Right cardiac atrium (tissue), 5 donors: Measurements from ENCODE around the gene PKIB. TPM values are rescaled to one million over a fixed set of nuclear protein-coding genes. Genes with fewer than 3 reads are reported as not detected.
A peak's percentile ranks its signal among the peaks of the same experiment; 100 is the strongest.
"Not testable (repeated sequence)": the region's sequence is repeated elsewhere in the genome, so short reads cannot be mapped to it uniquely, and the experiment has no call there.

Experiments used
- ATAC-seq, 2 donors: fragments of 200-7000 bp; cut with Tn5 transposase; one replicate each; pipeline versions ENCODE4 v1.8.0 to v1.9.1; 2020; ENCODE audit warnings: moderate library complexity in 2 of 2, mild to moderate bottlenecking in 1 of 2
- DNase-seq, 3 donors: peaks; one replicate each; pipeline ENCODE4 v3.0.0-alpha.2; 2020
- H3K27ac ChIP-seq: one replicate; pipeline ENCODE4 v1.5.1; 2013; ENCODE audit warnings: mild to moderate bottlenecking, low read length, control low read depth, moderate library complexity
- H3K27me3 ChIP-seq: one replicate; pipeline ENCODE4 v1.6.1; 2013; ENCODE audit not compliant: control insufficient read depth, insufficient read depth
- H3K4me1 ChIP-seq: one replicate; pipeline ENCODE4 v1.6.1; 2013; ENCODE audit warnings: low read length; ENCODE audit not compliant: control insufficient read depth, insufficient read depth
- H3K4me3 ChIP-seq: one replicate; pipeline ENCODE4 v1.5.1; 2013; ENCODE audit warnings: low read length, control low read depth
- H3K9me3 ChIP-seq: one replicate; pipeline ENCODE4 v1.6.1; 2013; ENCODE audit warnings: low read length; ENCODE audit not compliant: control insufficient read depth
- WGBS: extraction: QIAGEN DNeasy Blood & Tissue Kit; methylation state at CpG from one replicate; pipeline ENCODE4 v1.1.7; 2013; 5-methylcytosine and 5-hydroxymethylcytosine counted together
- intact Hi-C, 4 donors: fragments of 100-400 bp; cut with DNase I; formaldehyde crosslinking; loops; one replicate each; pipeline versions ENCODE4 v1.11.0 to v1.14.0; 2022 to 2023
- polyA plus RNA-seq: library from polyadenylated mRNA; stranded (reverse); fragments of 200-250 nt; gene quantifications from one replicate; pipeline ENCODE4 v1.2.3, GENCODE V29; 2013
- total RNA-seq, 4 donors: library from RNA; stranded (reverse); fragmentation: NEBNext Ultra II Directional; extraction: Animal tissue kit (Norgen Biotek cat#: 25700); gene quantifications; one replicate each; pipeline ENCODE4 v1.2.1, GENCODE V29; 2021
- donor health status: healthy with polysubstance abuse.
- donor health status: DM: no; HTN: yes; CAD: no.
- donor health status: DM: no; HTN: no; CAD: no.
- donor health status: DM: no; HTN: yes; CAD: no; lungs with severe emphysema.
- donor health status: DM: yes; HTN: yes; CAD: no.

Gene PKIB
- total and polyA plus RNA-seq, 5 donors, result 0.25 to 0.57 (median 0.51) TPM

- 51% methylated on average over 2 of the region's 2 CpGs for WGBS
- Histone ChIP-seq H3K4me1 (no peaks in the 10 kb centered on the region), H3K9me3 (no peaks in the 10 kb centered on the region), H3K27me3 (no peaks in the 10 kb centered on the region), H3K27ac (no peak overlapping the region), H3K4me3 (no peak overlapping the region)
- intact Hi-C loops, result no loop called here
- ATAC-seq (no peak), DNase-seq (no peak)
These were observed 11.4 kb downstream of the PKIB start for GRCh38 chr6:122621638-122622037.

- 46% methylated on average over 4 of the region's 4 CpGs for WGBS
- DNase-seq (peak in 2 of 3 donors; percentile 7 to 20), ATAC-seq (no peak)
- H3K9me3 ChIP-seq, result no peaks in the 10 kb centered on the region
- no peak overlapping the region for H3K4me3 ChIP-seq
- no peaks in the 10 kb centered on the region for H3K4me1 ChIP-seq
- intact Hi-C loops, result no loop called here
- H3K27ac ChIP-seq, result no peak overlapping the region
- no peaks in the 10 kb centered on the region for H3K27me3 ChIP-seq
These were observed 12.3 kb downstream of the PKIB start for GRCh38 chr6:122622479-122622878.

GRCh38 chr6:122623279-122623678 lies 13.1 kb downstream of the PKIB start:
- DNase-seq, result no peak
- no peak overlapping the region for H3K27ac ChIP-seq
- no peak overlapping the region for H3K4me3 ChIP-seq
- no peaks in the 10 kb centered on the region for H3K27me3 ChIP-seq
- no peak for ATAC-seq
- no peaks in the 10 kb centered on the region for H3K4me1 ChIP-seq
- no peaks in the 10 kb centered on the region for H3K9me3 ChIP-seq
- intact Hi-C loops, result no loop called here

GRCh38 chr6:122624853-122625252 lies 14.6 kb downstream of the PKIB start:
- DNase-seq (no peak), ATAC-seq (no peak)
- Histone ChIP-seq H3K9me3 (no peaks in the 10 kb centered on the region), H3K4me1 (no peaks in the 10 kb centered on the region), H3K4me3 (no peak overlapping the region), H3K27me3 (no peaks in the 10 kb centered on the region), H3K27ac (no peak overlapping the region)
- intact Hi-C loops, result no loop called here
- whole genome bisulfite sequencing, result 87% methylated on average over 2 of the region's 2 CpGs

- ATAC-seq (no peak), DNase-seq (no peak)
- no peak overlapping the region for H3K4me3 ChIP-seq
- no peaks in the 10 kb centered on the region for H3K4me1 ChIP-seq
- no peak overlapping the region for H3K27ac ChIP-seq
- intact Hi-C loops, result no loop called here
- no peaks in the 10 kb centered on the region for H3K27me3 ChIP-seq
- 65% methylated on average over 1 of the region's 1 CpG for WGBS
- no peaks in the 10 kb centered on the region for H3K9me3 ChIP-seq
These were observed 18.5 kb downstream of the PKIB start for GRCh38 chr6:122628714-122629113.

- Histone ChIP-seq H3K4me3 (no peak overlapping the region), H3K9me3 (no peaks in the 10 kb centered on the region), H3K4me1 (no peaks in the 10 kb centered on the region), H3K27ac (no peak overlapping the region), H3K27me3 (no peaks in the 10 kb centered on the region)
- ATAC-seq (no peak), DNase-seq (no peak)
- WGBS, result 61% methylated on average over 3 of the region's 3 CpGs
- intact Hi-C loops, result no loop called here
These were observed 21.5 kb downstream of the PKIB start for GRCh38 chr6:122631571-122632249.

- 76% methylated on average over 5 of the region's 5 CpGs for WGBS
- DNase-seq (no peak), ATAC-seq (no peak)
- no peak overlapping the region for H3K4me3 ChIP-seq
- H3K9me3 ChIP-seq, result no peaks in the 10 kb centered on the region
- intact Hi-C loops, result no loop called here
- no peaks in the 10 kb centered on the region for H3K4me1 ChIP-seq
- no peak overlapping the region for H3K27ac ChIP-seq
- no peaks in the 10 kb centered on the region for H3K27me3 ChIP-seq
These were observed 30.2 kb downstream of the PKIB start for GRCh38 chr6:122640366-122640765.

- no peak overlapping the region for H3K4me3 ChIP-seq
- 65% methylated on average over 3 of the region's 3 CpGs for WGBS
- intact Hi-C loops, result no loop called here
These were observed 31.6 kb downstream of the PKIB start for GRCh38 chr6:122641819-122642218.

GRCh38 chr6:122642604-122643003 lies 32.4 kb downstream of the PKIB start:
- ATAC-seq, DNase-seq, intact Hi-C loops, H3K9me3 ChIP-seq, H3K27ac ChIP-seq, H3K4me1 ChIP-seq, H3K27me3 ChIP-seq, H3K4me3 ChIP-seq: not testable (repeated sequence)
- 74% methylated on average over 1 of the region's 1 CpG for WGBS

More at GRCh38 chr6:122641819-122642218, 31.6 kb downstream of the PKIB start:
- DNase-seq (no peak), ATAC-seq (no peak)
- Histone ChIP-seq H3K9me3 (no peaks in the 10 kb centered on the region), H3K27ac (no peak overlapping the region), H3K4me1 (no peaks in the 10 kb centered on the region), H3K27me3 (no peaks in the 10 kb centered on the region)

- DNase-seq (no peak), ATAC-seq (no peak)
- Histone ChIP-seq H3K9me3 (no peaks in the 10 kb centered on the region), H3K27ac (no peak overlapping the region), H3K27me3 (no peaks in the 10 kb centered on the region), H3K4me1 (no peaks in the 10 kb centered on the region), H3K4me3 (no peak overlapping the region)
- intact Hi-C loops, result no loop called here
- WGBS, result 47% methylated on average over 4 of the region's 4 CpGs
These were observed 35.1 kb downstream of the PKIB start for GRCh38 chr6:122645256-122645655.

- H3K27me3 ChIP-seq, result no peaks in the 10 kb centered on the region
- ATAC-seq (no peak), DNase-seq (no peak)
- H3K4me3 ChIP-seq, result no peak overlapping the region
- H3K4me1 ChIP-seq, result no peaks in the 10 kb centered on the region
- 87% methylated on average over 3 of the region's 3 CpGs for WGBS
- no peak overlapping the region for H3K27ac ChIP-seq
- intact Hi-C loops, result no loop called here
- H3K9me3 ChIP-seq, result no peaks in the 10 kb centered on the region
These were observed 37.6 kb downstream of the PKIB start for GRCh38 chr6:122647765-122648164.

GRCh38 chr6:122648726-122649125 lies 38.5 kb downstream of the PKIB start:
- no peaks in the 10 kb centered on the region for H3K27me3 ChIP-seq
- 73% methylated on average over 2 of the region's 2 CpGs for WGBS
- ATAC-seq (no peak), DNase-seq (no peak)
- H3K4me3 ChIP-seq, result no peak overlapping the region
- no peaks in the 10 kb centered on the region for H3K9me3 ChIP-seq
- intact Hi-C loops, result no loop called here
- no peaks in the 10 kb centered on the region for H3K4me1 ChIP-seq
- no peak overlapping the region for H3K27ac ChIP-seq
